MM.1S (cell line): ENCODE measurements around the gene OSBPL1A.
"Not testable (repeated sequence)": the region's sequence is repeated elsewhere in the genome, so short reads cannot be mapped to it uniquely, and the experiment has no call there.

ENCODE experiments used
- DNase-seq: peaks from one replicate; pipeline ENCODE4 v3.0.0-alpha.2; 2015
- H2AFZ ChIP-seq: fragments of 300-600 bp; sonication (generic); 2 replicates; pipeline ENCODE4 v1.6.0; 2016; ENCODE audit warnings: antibody characterized with exemption, low read length
- H3F3A ChIP-seq: fragments of 300-600 bp; sonication (generic); 2 replicates; pipeline ENCODE4 v1.6.1; 2016; ENCODE audit warnings: mild to moderate bottlenecking, antibody characterized with exemption, low read length, moderate library complexity, mixed read lengths; ENCODE audit not compliant: insufficient read depth
- H3K27ac ChIP-seq: fragments of 300-600 bp; sonication (generic); 2 replicates; pipeline ENCODE4 v1.5.1; 2016; ENCODE audit warnings: mild to moderate bottlenecking, low read length
- H3K27me3 ChIP-seq: fragments of 300-600 bp; sonication (generic); replicated peaks from 2 replicates; pipeline ENCODE4 v1.6.0; 2016; ENCODE audit warnings: low read length; ENCODE audit not compliant: insufficient read depth
- H3K36me3 ChIP-seq: fragments of 300-600 bp; sonication (generic); replicated peaks from 2 replicates; pipeline ENCODE4 v1.6.1; 2016; ENCODE audit warnings: mild to moderate bottlenecking, low read length, mixed read lengths; ENCODE audit not compliant: insufficient read depth
- H3K4me1 ChIP-seq: fragments of 300-600 bp; sonication (generic); 2 replicates; pipeline ENCODE4 v1.6.1; 2016; ENCODE audit warnings: low read length, mixed read lengths
- H3K4me2 ChIP-seq: fragments of 300-600 bp; sonication (generic); 2 replicates; pipeline ENCODE4 v1.6.0; 2016; ENCODE audit warnings: low read depth, low read length
- H3K4me3 ChIP-seq: fragments of 300-600 bp; sonication (generic); 2 replicates; pipeline ENCODE4 v1.5.1; 2016; ENCODE audit warnings: low read length, mixed read lengths
- H3K79me2 ChIP-seq: fragments of 300-600 bp; sonication (generic); 2 replicates; pipeline ENCODE4 v1.6.1; 2016; ENCODE audit warnings: mixed run types, low read length, mixed read lengths
- H3K9ac ChIP-seq: fragments of 300-600 bp; sonication (generic); 2 replicates; pipeline ENCODE4 v1.6.1; 2016; ENCODE audit warnings: low read length, mixed read lengths
- H3K9me2 ChIP-seq: fragments of 300-600 bp; sonication (generic); replicated peaks from 2 replicates; pipeline ENCODE4 v1.6.1; 2016; ENCODE audit warnings: mild to moderate bottlenecking, low read length, mixed read lengths; ENCODE audit not compliant: insufficient read depth
- H3K9me3 ChIP-seq: fragments of 300-600 bp; sonication (generic); replicated peaks from 2 replicates; pipeline ENCODE4 v1.6.1; 2016; ENCODE audit warnings: mild to moderate bottlenecking, low read length, mixed read lengths; ENCODE audit not compliant: insufficient read depth
- H4K20me1 ChIP-seq: fragments of 300-600 bp; sonication (generic); 2 replicates; pipeline ENCODE4 v1.6.1; 2016; ENCODE audit warnings: mild to moderate bottlenecking, low read length, moderate library complexity, mixed read lengths; ENCODE audit not compliant: insufficient read depth
- EZH2 ChIP-seq: fragments of 300-600 bp; sonication (generic); optimal IDR thresholded peaks from 2 replicates; pipeline ENCODE3; 2017; ENCODE audit warnings: low read depth, mild to moderate bottlenecking, antibody characterized with exemption, low read length, mixed read lengths
- EZH2phosphoT487 ChIP-seq: fragments of 300-600 bp; sonication (generic); IDR thresholded peaks from 2 replicates; pipeline ENCODE4 v1.6.1; 2018; ENCODE audit warnings: antibody characterized with exemption, low read length
- TF ChIP-seq, protein P1 (sequence below): fragments of 300-600 bp; sonication (generic); IDR thresholded peaks from 2 replicates; pipeline ENCODE4 v1.5.1; 2016; ENCODE audit warnings: antibody characterized with exemption, low read length, mixed read lengths

The OSBPL1A gene

DNA sequence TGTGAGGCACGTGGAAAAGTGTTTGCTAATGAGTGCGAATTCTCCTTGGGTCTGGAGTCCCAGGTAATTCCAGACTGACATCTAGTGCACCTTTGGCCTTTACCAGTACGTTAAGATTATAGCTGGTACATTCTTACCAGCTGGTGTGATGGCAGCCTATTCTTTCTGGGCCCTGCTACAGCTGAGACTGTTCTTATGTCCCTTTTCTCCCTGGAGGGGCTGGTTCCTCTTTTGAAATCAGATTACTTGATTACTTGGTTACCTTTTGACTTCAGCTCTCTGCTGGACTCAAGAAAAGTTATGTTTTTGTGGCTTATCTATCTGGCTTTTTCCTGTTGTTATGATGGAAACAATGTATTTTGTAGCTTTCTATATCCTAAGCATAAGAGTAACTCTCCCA, 244.2 kb downstream of the OSBPL1A start:
- Histone ChIP-seq H3K79me2 (no peaks in the 10 kb centered on the region), H3K27me3 (no peaks in the 10 kb centered on the region), H3K27ac (no peak overlapping the region), H2AFZ (no peak overlapping the region), H4K20me1 (no peaks in the 10 kb centered on the region), H3K9me3 (no peaks in the 10 kb centered on the region), H3K9ac (no peak overlapping the region), H3K4me2 (no peak overlapping the region), H3K4me1 (no peaks in the 10 kb centered on the region), H3K36me3 (no peaks in the 10 kb centered on the region), H3K9me2 (no peaks in the 10 kb centered on the region), H3K4me3 (no peak overlapping the region), H3F3A (no peaks in the 10 kb centered on the region)
- TF ChIP-seq EZH2 (no peak), EZH2phosphoT487 (no peak)
- TF ChIP-seq, protein P1, sequence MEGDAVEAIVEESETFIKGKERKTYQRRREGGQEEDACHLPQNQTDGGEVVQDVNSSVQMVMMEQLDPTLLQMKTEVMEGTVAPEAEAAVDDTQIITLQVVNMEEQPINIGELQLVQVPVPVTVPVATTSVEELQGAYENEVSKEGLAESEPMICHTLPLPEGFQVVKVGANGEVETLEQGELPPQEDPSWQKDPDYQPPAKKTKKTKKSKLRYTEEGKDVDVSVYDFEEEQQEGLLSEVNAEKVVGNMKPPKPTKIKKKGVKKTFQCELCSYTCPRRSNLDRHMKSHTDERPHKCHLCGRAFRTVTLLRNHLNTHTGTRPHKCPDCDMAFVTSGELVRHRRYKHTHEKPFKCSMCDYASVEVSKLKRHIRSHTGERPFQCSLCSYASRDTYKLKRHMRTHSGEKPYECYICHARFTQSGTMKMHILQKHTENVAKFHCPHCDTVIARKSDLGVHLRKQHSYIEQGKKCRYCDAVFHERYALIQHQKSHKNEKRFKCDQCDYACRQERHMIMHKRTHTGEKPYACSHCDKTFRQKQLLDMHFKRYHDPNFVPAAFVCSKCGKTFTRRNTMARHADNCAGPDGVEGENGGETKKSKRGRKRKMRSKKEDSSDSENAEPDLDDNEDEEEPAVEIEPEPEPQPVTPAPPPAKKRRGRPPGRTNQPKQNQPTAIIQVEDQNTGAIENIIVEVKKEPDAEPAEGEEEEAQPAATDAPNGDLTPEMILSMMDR = no peak
- no peak for DNase-seq

DNA sequence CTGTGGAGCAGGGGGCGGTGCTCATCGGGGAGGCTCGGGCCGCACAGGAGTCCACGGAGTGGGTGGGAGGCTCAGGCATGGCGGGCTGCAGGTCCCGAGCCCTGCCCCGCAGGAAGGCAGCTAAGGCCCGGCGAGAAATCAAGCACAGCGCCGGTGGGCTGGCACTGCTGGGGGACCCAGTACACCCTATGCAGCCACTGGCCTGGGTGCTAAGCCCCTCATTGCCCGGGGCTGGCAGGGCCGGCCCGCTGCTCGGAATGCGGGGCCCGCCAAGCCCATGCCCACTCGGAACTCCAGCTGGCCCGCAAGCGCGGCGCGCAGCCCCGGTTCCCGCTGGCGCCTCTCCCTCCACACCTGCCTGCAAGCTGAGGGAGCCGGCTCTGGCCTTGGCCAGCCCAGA, 248.0 kb downstream of the OSBPL1A start:
- not testable (repeated sequence) for H3K4me3 ChIP-seq, H3K9ac ChIP-seq, H3F3A ChIP-seq, H3K4me1 ChIP-seq, H3K9me3 ChIP-seq, H3K27me3 ChIP-seq, DNase-seq, H3K36me3 ChIP-seq, H3K9me2 ChIP-seq, H4K20me1 ChIP-seq, H3K4me2 ChIP-seq, H3K79me2 ChIP-seq, H2AFZ ChIP-seq, H3K27ac ChIP-seq

DNA sequence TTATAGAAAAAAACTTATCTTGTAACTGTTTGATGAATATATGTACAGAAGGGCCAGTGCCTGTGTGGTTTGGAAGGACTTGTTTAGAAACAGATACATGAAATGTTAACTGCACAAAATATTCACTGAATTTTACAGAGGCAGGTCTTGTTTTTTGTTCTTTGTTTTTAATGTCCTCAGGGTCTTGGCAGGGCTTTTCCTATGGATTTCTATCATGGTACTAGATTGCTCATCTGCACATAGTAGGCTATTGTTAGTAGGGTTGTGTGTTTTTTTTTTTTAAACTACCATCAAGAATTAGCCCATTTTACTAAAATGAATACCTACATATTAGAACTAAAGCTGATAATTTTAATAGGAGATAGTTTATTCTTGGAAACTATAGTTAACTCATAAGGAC, 255.2 kb downstream of the OSBPL1A start:
- H3K27me3 ChIP-seq = no peaks in the 10 kb centered on the region
- H3K79me2 ChIP-seq = no peaks in the 10 kb centered on the region
- H3K4me3 ChIP-seq = no peak overlapping the region
- no peaks in the 10 kb centered on the region for H3K9me3 ChIP-seq
- H3K4me1 ChIP-seq = no peaks in the 10 kb centered on the region
- H4K20me1 ChIP-seq = no peaks in the 10 kb centered on the region
- TF ChIP-seq EZH2phosphoT487 (no peak), EZH2 (no peak)
- TF ChIP-seq, protein P1 = no peak
- H2AFZ ChIP-seq = no peak overlapping the region
- H3K9me2 ChIP-seq = no peaks in the 10 kb centered on the region
- H3K27ac ChIP-seq = no peak overlapping the region
- H3K4me2 ChIP-seq = no peak overlapping the region
- H3K9ac ChIP-seq = no peak overlapping the region
- H3K36me3 ChIP-seq = no peaks in the 10 kb centered on the region
- no peaks in the 10 kb centered on the region for H3F3A ChIP-seq
- DNase-seq = no peak

DNA sequence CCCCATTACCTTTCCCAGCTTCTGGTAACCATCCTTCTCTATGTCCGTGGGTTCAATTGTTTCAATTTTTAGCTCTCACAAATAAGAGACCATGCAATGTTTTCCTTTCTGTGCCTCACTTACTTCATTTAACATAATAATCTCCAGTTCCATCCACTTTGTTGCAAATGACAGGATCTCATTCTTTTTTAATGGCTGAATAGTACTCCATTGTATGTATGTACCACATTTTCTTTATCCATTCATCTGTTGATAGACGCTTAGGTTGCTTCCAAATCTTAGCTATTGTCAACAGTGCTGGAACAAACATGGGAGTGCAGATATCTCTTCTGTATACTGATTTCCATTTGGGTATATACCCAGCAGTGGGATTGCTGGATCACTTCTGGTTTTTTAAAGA, 256.9 kb downstream of the OSBPL1A start:
- no peaks in the 10 kb centered on the region for H3K79me2 ChIP-seq
- no peaks in the 10 kb centered on the region for H4K20me1 ChIP-seq
- no peak overlapping the region for H2AFZ ChIP-seq
- DNase-seq = no peak
- H3K9ac ChIP-seq = no peak overlapping the region
- H3K4me1 ChIP-seq = no peaks in the 10 kb centered on the region
- no peak overlapping the region for H3K4me2 ChIP-seq
- no peak for TF ChIP-seq EZH2
- no peak for TF ChIP-seq EZH2phosphoT487
- TF ChIP-seq, protein P1 = no peak
- no peak overlapping the region for H3K27ac ChIP-seq
- no peak overlapping the region for H3K4me3 ChIP-seq
- no peaks in the 10 kb centered on the region for H3F3A ChIP-seq
- H3K36me3 ChIP-seq = no peaks in the 10 kb centered on the region
- no peaks in the 10 kb centered on the region for H3K9me2 ChIP-seq
- H3K27me3 ChIP-seq = no peaks in the 10 kb centered on the region
- no peaks in the 10 kb centered on the region for H3K9me3 ChIP-seq
